Stimulated activated CD4-positive, alpha-beta T cell treated with anti-CD3 and anti-CD28 coated beads, Interleukin-2, amount 100 ng/mL, for 48 hours (primary cell): ENCODE measurements around the gene MCF2.

Source experiments
- DNase-seq, 2 donors: peaks; one replicate each; pipeline ENCODE4 v3.0.0-alpha.2; 2020

MCF2 gene

DNA sequence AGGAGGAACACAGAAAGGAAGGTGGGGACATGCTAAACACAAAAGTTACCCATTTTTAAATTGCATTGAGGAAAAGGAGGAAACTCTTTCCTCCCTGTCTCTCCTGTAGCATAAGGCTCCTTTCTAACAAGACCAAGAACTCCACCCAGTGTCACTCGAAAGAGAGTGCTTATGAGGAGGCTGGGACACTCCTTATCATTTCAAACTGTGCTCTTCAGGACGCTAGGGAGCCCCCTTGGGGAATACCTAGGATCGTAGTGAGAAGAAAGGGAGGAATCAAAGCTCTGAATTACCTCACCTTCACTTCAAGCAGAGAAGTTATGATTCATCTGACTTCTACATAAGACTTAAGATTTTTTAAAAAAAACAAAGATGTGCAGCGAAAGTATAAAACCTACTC lies 111.9 kb downstream of the MCF2 start:
- DNase-seq = no peak

DNA sequence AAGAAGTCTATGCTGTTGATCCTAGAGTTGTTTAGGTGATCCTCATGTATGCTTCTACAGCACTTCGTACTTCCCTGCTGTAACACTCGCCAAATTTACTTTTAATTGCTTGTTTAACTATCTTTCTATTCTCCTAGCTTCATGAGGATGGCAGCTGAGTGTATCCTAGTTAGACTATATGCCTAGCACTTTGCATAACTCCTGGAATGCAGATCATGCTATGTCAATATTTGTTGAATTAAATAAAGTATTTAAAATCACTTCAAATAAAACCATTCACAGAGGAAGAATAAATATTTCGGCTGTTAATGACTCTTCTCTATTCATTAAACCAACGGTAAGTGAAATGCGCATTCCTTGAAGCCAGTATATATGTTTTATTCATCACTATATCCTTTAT lies 122.4 kb downstream of the MCF2 start:
- DNase-seq = no peak

DNA sequence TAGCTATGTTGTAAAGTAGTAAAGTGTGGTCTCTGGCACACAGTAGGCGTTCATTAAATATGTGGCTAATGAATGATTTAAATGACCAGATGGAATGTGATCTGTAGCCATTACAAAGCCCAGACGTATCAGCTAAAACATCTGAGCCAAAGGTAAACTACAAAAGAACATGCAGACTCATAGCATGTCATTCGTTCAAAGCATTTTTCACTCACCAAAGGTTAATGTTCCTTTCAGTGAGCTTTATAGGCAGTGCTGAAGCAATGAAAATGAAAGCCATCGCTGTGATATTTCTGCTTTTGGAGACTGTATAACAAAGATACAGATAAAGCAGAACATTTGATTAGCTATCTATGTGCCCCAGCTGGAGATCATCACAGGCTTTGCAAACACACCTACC lies 126.9 kb downstream of the MCF2 start:
- no peak for DNase-seq

DNA sequence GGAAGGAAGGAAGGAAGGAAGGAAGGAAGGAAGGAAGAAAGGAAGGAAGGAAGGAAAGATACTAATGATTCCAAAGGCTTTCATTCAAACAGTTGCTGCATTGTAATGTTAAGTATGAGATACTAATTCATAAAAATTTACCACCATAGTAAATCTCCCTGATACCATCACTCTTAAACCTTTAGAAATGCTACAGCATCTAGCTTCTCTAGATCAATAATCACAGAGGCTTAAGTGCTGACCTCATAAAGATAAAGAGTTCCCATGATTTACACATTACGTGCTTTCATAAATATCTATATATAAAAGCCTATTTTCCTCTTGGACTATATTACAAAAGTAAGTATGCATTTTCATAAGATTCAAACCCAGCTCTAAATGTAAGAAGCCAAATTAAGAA lies 141.0 kb downstream of the MCF2 start:
- no peak for DNase-seq

DNA sequence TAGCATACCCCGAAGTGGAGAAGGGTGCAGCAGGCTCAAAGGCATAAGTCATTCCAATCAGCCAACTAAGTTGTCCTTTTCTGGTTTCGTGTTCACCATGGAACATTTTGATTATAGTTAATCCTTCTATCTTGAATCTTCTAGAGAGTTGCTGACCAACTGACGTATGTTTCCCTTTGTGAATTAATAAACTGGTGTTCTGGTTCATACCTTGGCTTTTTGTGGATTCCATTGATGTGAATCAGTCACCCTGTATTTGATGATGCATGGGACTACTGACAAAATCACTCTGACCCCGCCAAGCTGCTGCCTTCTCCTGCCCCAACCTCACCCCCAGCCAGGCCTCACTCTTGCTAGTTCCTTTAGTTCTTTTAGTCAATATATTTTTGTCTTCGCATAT lies 144.7 kb downstream of the MCF2 start:
- no peak for DNase-seq

DNA sequence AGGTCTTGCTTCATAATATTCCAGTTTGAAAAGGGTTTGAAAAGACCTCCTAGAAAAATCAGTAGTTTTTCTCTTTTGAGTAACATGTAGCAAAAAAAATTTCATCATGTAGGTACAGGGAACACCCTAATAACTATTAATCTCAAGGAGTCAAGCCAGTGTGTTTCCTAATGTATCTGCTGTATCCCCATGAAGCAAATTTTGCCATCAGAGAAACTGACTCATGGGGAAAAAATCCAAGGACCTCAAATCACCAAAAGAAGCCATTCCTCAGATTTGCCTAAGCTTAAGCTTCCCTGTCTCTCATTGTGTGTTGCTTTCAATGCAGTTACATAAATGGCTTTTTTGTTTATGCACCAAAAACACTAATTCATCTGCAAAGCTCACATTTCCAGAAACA lies 147.7 kb downstream of the MCF2 start:
- DNase-seq = no peak

DNA sequence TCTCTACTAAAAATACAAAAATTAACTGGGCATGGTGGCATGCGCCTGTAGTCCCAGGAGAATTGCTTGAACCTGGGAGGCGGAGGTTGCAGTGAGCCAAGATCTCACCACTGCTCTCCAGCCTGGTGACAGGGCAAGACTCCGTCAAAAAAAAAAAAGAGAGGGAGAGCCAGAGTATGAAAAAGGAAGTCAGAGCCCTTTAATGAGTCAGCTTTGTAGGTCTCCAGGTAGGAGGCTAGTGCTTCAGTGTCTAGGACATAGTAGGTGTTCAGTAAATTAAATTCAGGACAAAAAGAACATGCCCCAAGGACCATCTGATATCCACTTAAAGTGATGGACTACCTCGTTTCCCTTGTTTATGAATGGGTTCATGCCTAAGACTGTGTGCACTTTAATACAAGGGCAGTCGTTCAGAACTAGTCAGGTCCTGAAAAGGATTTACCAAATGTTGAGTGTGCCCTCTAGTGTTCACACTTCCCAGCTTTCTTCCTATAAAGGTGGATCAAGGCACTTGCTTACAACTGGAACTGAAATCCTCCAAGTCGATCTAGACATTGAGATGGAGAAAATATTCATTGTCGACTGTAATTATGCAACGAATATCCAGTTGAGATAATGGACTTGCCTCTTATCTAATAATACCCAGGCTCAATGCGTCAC lies 148.5 kb downstream of the MCF2 start:
- peak; percentile 1 to 2 for DNase-seq

DNA sequence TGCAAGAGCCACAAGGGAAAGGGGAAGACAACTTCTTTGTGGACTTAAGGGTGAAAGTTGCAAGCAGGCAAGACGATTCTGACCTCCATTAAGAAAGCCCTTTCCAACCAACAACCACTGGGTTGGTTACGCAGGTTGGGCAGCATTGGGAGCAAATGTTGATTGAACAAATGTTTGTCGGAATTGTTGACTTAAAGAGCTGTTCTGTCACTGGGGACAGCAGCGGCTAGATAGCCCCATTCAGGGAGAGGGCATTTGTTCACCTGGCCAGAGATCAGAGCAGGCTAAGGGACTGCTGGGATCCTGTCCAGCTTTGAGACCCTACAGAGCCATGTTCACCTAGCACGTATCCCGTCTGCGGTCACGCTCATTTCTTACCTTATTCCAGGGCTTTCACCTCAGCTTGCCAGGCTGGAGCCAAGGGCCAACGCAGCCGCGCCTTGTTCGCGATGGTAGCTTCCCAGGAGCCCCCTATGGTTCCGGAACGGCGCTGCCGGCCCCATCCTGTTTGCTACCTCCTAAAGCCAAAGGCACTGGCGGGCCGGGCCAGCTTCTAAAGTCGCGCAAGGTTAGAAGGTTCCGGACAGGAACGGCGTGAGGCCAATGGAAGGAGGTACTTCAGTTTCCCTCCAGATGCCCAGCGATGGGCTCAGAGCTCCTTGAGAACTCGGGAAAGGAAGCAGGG lies 152.8 kb downstream of the MCF2 start:
- DNase-seq = no peak

DNA sequence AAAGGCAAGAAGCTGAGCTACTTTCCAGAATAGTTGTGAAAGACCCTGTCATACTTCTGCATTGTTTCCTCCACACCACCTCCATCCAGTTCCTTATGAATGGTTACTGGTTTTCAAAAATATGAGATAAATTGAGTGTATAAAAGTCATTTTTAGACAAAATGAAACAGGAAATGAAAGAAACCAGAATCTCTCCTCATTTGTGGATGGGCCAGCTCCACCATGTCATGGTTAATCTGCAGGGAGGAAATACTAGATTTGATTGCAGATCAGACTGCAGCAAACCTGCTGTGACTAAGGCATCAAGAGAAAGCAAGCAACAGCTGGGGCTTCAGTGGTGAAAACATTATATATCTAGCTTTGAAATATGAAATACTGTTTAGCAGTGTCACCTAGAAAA lies 153.6 kb downstream of the MCF2 start:
- DNase-seq = no peak

DNA sequence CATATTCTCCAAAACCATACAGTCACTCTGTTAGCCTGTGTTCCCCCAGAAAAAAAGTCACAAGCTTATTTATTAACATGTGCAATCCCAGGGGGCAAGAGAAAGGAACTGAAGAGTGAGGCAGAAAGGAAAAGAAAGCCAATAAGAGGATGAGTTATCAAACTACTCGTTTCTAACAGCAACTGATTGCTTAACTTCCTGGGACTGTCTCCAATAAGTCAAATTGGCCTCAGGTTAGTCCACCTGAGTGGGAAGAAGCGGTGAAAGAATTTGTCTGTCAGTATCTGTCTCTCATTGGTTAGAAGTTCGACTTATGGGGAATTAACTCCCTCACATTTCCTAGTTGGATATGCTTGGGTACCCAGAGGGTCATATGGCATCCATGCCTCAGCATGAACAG lies 163.4 kb downstream of the MCF2 start:
- DNase-seq = no peak

DNA sequence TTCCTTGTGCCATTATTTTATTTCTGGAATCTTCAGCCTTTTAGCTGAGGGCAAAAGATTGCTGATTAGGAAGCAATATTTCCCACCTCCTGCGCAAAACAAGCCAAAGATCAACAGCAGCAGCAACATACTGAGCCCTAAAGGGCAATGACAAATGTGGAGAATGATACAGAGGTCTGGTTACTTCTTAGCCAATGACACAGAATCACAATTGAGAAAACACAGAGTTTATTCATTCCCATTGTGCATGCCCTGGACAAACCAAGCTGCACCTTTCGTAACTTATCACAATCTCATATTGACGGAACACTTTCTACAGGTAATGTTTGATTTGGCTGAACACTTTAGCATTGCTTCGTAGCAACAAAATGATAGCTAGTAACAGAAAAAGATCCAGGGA lies 164.0 kb downstream of the MCF2 start:
- DNase-seq = no peak

DNA sequence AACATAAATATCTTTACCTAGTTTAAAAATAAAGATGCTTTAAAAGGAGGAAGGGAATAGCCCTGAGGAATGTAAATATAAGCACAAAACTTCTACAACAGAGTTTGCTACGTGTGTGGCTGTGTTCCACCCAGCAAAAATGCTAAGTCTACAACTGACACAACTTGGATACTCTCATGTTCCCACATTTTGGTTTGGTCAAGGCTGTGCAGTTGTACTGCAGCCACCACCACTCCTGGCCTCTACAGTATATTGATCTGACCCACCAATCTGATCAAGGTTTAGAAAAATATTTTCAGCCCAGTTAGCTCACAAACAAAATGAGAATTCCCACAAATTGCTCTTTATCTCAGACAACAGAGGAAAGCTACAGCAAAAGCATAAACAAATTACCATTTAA lies 165.3 kb downstream of the MCF2 start:
- no peak for DNase-seq

DNA sequence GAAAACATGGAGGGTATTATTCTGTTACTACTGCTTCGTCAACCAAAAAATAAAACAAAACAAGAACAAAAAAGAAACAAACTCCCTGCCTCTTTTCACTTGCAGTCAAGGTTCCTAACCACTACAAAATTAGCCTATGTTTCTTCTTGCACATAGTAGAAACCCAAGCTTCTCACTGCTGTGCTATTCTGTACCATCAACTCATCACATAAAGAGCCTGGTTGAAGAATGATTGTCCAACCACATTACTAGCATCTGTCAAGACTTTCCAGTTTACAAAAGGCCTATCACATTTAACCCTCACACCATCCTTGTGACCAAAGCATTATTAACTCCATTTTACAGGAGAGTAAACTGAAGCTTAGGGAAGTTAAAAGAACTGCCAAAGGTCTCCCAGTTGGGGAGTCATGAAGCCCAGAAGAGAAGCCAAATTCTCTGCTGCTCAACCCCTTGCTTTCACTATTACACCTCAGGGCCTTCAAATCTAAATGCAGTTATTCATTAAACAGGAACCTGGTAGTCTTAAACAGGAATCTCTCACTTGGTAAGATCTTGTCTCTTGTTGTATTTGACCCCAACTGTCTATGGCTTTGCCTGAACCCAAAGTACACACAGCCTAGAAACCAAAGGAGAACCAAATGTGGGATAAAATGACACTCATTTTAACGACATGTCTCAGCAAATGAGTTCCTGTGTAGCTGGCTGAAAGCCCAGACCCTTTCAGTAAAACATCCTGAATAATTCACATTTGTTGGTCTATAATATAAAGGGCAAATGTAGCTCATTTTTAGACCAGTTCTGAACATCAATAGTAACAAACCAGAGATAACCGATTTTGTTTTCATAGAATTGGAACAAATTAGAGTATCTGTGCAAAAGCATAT lies 168.8 kb downstream of the MCF2 start:
- DNase-seq = no peak

DNA sequence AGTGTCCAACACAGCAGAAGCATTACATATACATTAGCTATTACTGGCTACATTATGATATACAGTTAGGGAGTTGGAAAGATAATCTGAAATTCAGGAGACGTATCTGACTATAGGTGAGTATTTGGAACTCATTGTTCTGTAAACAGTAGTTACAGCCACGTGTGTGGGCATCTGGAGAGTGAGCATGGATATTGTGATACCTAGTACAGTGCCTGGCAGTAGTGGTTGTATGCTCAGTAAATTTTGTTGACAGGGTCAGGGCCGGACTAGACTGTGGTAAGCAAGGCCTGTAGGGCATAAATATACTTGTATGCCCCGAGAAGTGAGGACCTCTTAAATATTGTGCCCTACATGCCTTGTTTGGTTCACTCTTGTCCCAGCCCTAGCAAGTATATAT lies 174.5 kb downstream of the MCF2 start:
- DNase-seq = no peak

DNA sequence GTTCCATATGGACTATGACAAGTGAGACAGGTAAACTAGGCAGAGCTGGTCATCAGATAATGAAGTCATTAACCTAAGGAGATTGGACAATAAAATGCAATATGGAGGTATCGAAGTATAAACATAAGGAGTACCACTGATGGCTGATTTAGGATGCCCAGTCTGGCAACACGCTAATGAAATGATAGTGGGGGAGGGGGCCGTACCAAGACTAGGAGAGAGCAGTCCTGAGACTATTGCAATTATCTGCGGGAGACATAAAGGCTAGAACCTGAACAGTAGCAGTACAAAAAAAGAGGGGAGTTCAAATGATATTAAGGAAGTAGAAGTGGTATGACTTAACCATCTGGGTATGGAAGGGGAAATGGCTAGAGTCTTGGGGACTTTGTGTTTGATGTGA lies 175.1 kb downstream of the MCF2 start:
- DNase-seq = no peak
